ENCODE results near the gene LRWD1. TPM values are rescaled to one million over a fixed set of nuclear protein-coding genes. Genes with fewer than 3 reads are reported as not detected.

Gene LRWD1
- total RNA-seq, 1 experiment from 2014 or later: 55.8 TPM

- ChIA-PET CTCF (no interaction called here), POLR2A (no interaction called here)
- in situ Hi-C loops (cut with HindIII; ENCODE audit: low pct_unique_long_range_greater_than_20kb, low sequenced_read_pairs): no loop called here
- intact Hi-C loops (cut with micrococcal nuclease; ENCODE audit: unreplicated experiment): no loop called here
- Histone ChIP-seq H3K27ac (ENCODE audit: low read length) (no peak overlapping the region), H3K4me3 (ENCODE audit: low read depth in 2 of 2, low read length in 2 of 2) (no peak overlapping the region), H3K4me1 (ENCODE audit: control insufficient read depth, insufficient read depth, low read length) (no peaks in the 10 kb centered on the region), H3K27me3 (ENCODE audit: control insufficient read depth, insufficient read depth, low read length) (no peaks in the 10 kb centered on the region), H3K9me3 (ENCODE audit: control insufficient read depth, insufficient read depth, low read depth, low read length) (no peaks in the 10 kb centered on the region), H3K36me3 (ENCODE audit: control insufficient read depth, insufficient read depth, low read length) (no peaks in the 10 kb centered on the region; the same call in 1 of the 2 replicates)
- BruUV-seq (replicated peaks): no TSS peak
- ATAC-seq: no peak
- no peak for DNase-seq (ENCODE audit: low read depth, low spot score)
- no peak for TF ChIP-seq SIN3A (IDR thresholded peaks at IDR 0.05; ENCODE audit: borderline replicate concordance, insufficient read depth, low read depth, low read length)
- no peak for TF ChIP-seq REST (IDR thresholded peaks at IDR 0.05; ENCODE audit: insufficient read depth in 1 of 2, low read depth in 2 of 2, low read length in 1 of 2)
- TF ChIP-seq CTCF (IDR thresholded peaks at IDR 0.05): no peak
- TF ChIP-seq TCF7L2 (IDR thresholded peaks at IDR 0.05; ENCODE audit: low read depth, low read length): no peak
- TF ChIP-seq POLR2AphosphoS5 (IDR thresholded peaks at IDR 0.05; ENCODE audit: low read depth, low read length): no peak
These were observed 40.6 kb upstream of the LRWD1 start for GRCh38 chr7:102424129-102424551.

GRCh38 chr7:102424787-102425218, 40.0 kb upstream of the LRWD1 start:
- Histone ChIP-seq H3K9me3 (ENCODE audit: control insufficient read depth, insufficient read depth, low read depth, low read length) (no peaks in the 10 kb centered on the region), H3K4me3 (ENCODE audit: low read depth in 2 of 2, low read length in 2 of 2) (no peak overlapping the region), H3K36me3 (ENCODE audit: control insufficient read depth, insufficient read depth, low read length) (no peaks in the 10 kb centered on the region; the same call in 1 of the 2 replicates), H3K27me3 (ENCODE audit: control insufficient read depth, insufficient read depth, low read length) (no peaks in the 10 kb centered on the region), H3K27ac (ENCODE audit: low read length) (no peak overlapping the region), H3K4me1 (ENCODE audit: control insufficient read depth, insufficient read depth, low read length) (no peaks in the 10 kb centered on the region)
- CTCF ChIA-PET: no interaction called here
- POLR2A ChIA-PET: no interaction called here
- TF ChIP-seq REST (IDR thresholded peaks at IDR 0.05; ENCODE audit: insufficient read depth in 1 of 2, low read depth in 2 of 2, low read length in 1 of 2): no peak
- TF ChIP-seq SIN3A (IDR thresholded peaks at IDR 0.05; ENCODE audit: borderline replicate concordance, insufficient read depth, low read depth, low read length): no peak
- TF ChIP-seq TCF7L2 (IDR thresholded peaks at IDR 0.05; ENCODE audit: low read depth, low read length): no peak
- no TSS peak for BruUV-seq (replicated peaks)
- DNase-seq (ENCODE audit: low read depth, low spot score): no peak
- ATAC-seq: no peak
- intact Hi-C loops (cut with micrococcal nuclease; ENCODE audit: unreplicated experiment) (no loop called here), in situ Hi-C loops (cut with HindIII; ENCODE audit: low pct_unique_long_range_greater_than_20kb, low sequenced_read_pairs) (no loop called here)
